Heart right ventricle (tissue), 16 donors: Measurements from ENCODE around the gene DFFA. TPM values are rescaled to one million over a fixed set of nuclear protein-coding genes. Genes with fewer than 3 reads are reported as not detected.
A peak's percentile ranks its signal among the peaks of the same experiment; 100 is the strongest.

Experiments used
- ATAC-seq, 8 donors: fragments of 200-7000 bp; cut with Tn5 transposase; one replicate each; pipeline ENCODE4 v1.9.1; 2020; ENCODE audit warnings: mild to moderate bottlenecking in 8 of 8, moderate library complexity in 8 of 8, moderate number of reproducible peaks in 1 of 8
- DNase-seq, 2 donors: peaks; one replicate each; pipeline ENCODE4 v3.0.0-alpha.2; 2020
- H3K27ac ChIP-seq, 10 donors: fragments of 200-600 bp; sonication (generic) in 2 of 10; one replicate each; pipeline versions ENCODE4 v1.5.0 to v1.8.0; 2020 to 2022; ENCODE audit warnings: mild to moderate bottlenecking in 3 of 10
- H3K27me3 ChIP-seq, 7 donors: fragments of 200-600 bp; one replicate each; pipeline ENCODE4 v1.8.0; 2021 to 2022; ENCODE audit warnings: mild to moderate bottlenecking in 2 of 7
- H3K36me3 ChIP-seq, 9 donors: fragments of 200-600 bp; sonication (generic) in 1 of 9; one replicate each; pipeline versions ENCODE4 v1.5.0 to v1.8.0; 2020 to 2022; ENCODE audit warnings: mild to moderate bottlenecking in 2 of 9
- H3K4me1 ChIP-seq, 9 donors: fragments of 200-600 bp; sonication (generic) in 1 of 9; one replicate each; pipeline versions ENCODE4 v1.5.0 to v1.8.0; 2020 to 2022; ENCODE audit warnings: mild to moderate bottlenecking in 4 of 9
- H3K4me3 ChIP-seq, 10 donors: fragments of 200-600 bp; sonication (generic) in 2 of 10; one replicate each; pipeline versions ENCODE4 v1.5.0 to v1.8.0; 2020 to 2022; ENCODE audit warnings: mild to moderate bottlenecking in 7 of 10, moderate library complexity in 2 of 10
- H3K9me3 ChIP-seq, 11 donors: fragments of 200-600 bp in 10 of 11; sonication (generic) in 2 of 11; one replicate each; pipeline versions ENCODE4 v1.5.0 to v1.8.0; 2013 to 2022; ENCODE audit warnings: mild to moderate bottlenecking in 2 of 11, control low read depth in 1 of 11, moderate library complexity in 1 of 11
- CTCF ChIP-seq, 9 donors: fragments of 200-600 bp; sonication (generic) in 2 of 9; IDR thresholded peaks; one replicate each; pipeline versions ENCODE4 v1.5.0 to v1.8.0; 2021 to 2022; ENCODE audit warnings: antibody characterized with exemption in 9 of 9, mild to moderate bottlenecking in 5 of 9, moderate library complexity in 1 of 9
- WGBS, 2 donors: extraction: QIAGEN DNeasy Blood & Tissue Kit; methylation state at CpG; one replicate each; pipeline ENCODE4 v1.1.7; 2013; ENCODE audit warnings: inconsistent platforms in 1 of 2; 5-methylcytosine and 5-hydroxymethylcytosine counted together
- intact Hi-C, 10 donors: fragments of 100-400 bp; cut with DNase I; formaldehyde crosslinking; loops; one replicate each; pipeline versions ENCODE4 v1.11.1 to v1.14.2; 2022
- polyA plus RNA-seq, 2 donors: library from polyadenylated mRNA; stranded (reverse); fragments of 200-250 nt; gene quantifications; one replicate each; pipeline ENCODE4 v1.2.3, GENCODE V29; 2013
- total RNA-seq, 10 donors: library from RNA; stranded (reverse); fragmentation: NEBNext Ultra II Directional in 3 of 10; extraction: Animal tissue kit (Norgen Biotek cat#: 25700) in 3 of 10; gene quantifications; one replicate each; pipeline versions ENCODE4 v1.2.1 to v1.2.4, GENCODE V29; 2021 to 2023
- donor health status: Arrhythmogenic right ventricular cardiomyopathy.
- donor health status: ischemic (EF 13 %, LVEDD 7.1; RV severe dilation, severe dysfunction).
- donor health status: healthy with polysubstance abuse.
- donor health status: DM: no; HTN: yes; CAD: no.
- donor health status: DM: no; HTN: no; CAD: no.
- donor health status: ischemic (EF 25% LVEDD 6.9; RV normal size, moderate dysfunction).
- donor health status: ischemic (EF 25% LVEDD 5.7; RV mildly dilated, moderate dysfunction).
- donor health status: healthy.
- donor health status: DM: yes; HTN: yes; CAD: no.
- donor health status: Ischemic cardiomyopathy.
- donor health status: ischemic (EF 35%, LVEDD 5.7; RV mildly dilated, moderate dysfunction).
- donor health status: nonischemic (EF 11% LVEDD 7.7; RV severe dilation, severe dysfunction).
- donor health status: DM: yes; HTN: yes; CAD: no.
- donor health status: PGD.
- donor health status: ischemic (EF 29% LVEDD 5.4; RV normal size, mild dysfunction).
- donor health status: nonischemic (EF 23%, LVEDD 6.1; RV moderate dilation, normal function).

Gene DFFA
- total and polyA plus RNA-seq, 12 donors, result 9.1 to 26.7 (median 23.0) TPM

GRCh38 chr1:10471411-10472219, 714 bp downstream of the DFFA start:
- 5 to 8% methylated on average over 23 of the region's 23 CpGs for WGBS, 2 donors
- Histone ChIP-seq H3K9me3 (no peaks in the 10 kb centered on the region), H3K36me3 (peaks cover 0 to 29% (median 6%) of the 10 kb centered on the region in 9 donors), H3K4me1 (peaks cover 4 to 44% (median 28%) of the 10 kb centered on the region in 9 donors), H3K4me3 (peak overlapping the region; percentile 45 to 94 (median 74)), H3K27ac (peak overlapping the region in 8 of 10 donors; percentile 59 to 85 (median 71)), H3K27me3 (no peaks in the 10 kb centered on the region)
- intact Hi-C loops, result loop anchor here in 2 of 10 donors (5.0 to 10.0 kb wide), 2 partner anchors 39 to 97 kb away; partner anchors contain the start of gene CENPS (in 1 of the 2)
- no peak for TF ChIP-seq CTCF (IDR thresholded peaks at IDR 0.05)
- DNase-seq (no peak), ATAC-seq (peak in 1 of 8 donors; percentile 3)

- Histone ChIP-seq H3K4me3 (no peak overlapping the region), H3K27me3 (no peaks in the 10 kb centered on the region), H3K27ac (no peak overlapping the region), H3K9me3 (no peaks in the 10 kb centered on the region), H3K36me3 (peaks cover 0 to 45% (median 22%) of the 10 kb centered on the region in 9 donors), H3K4me1 (peaks cover 4 to 30% (median 15%) of the 10 kb centered on the region in 9 donors)
- TF ChIP-seq CTCF (IDR thresholded peaks at IDR 0.05), result no peak
- ATAC-seq (no peak), DNase-seq (no peak)
- intact Hi-C loops, result loop anchor here in 2 of 10 donors (5.0 to 10.0 kb wide), 2 partner anchors 38 to 95 kb away; partner anchors contain the start of gene CENPS (in 1 of the 2)
- 94 to 96% methylated on average over 4 of the region's 4 CpGs for WGBS, 2 donors
These were observed 2.3 kb downstream of the DFFA start for GRCh38 chr1:10470043-10470442.

- Histone ChIP-seq H3K27ac (no peak overlapping the region), H3K4me1 (peaks cover 4 to 13% (median 11%) of the 10 kb centered on the region in 9 donors), H3K27me3 (no peaks in the 10 kb centered on the region), H3K4me3 (no peak overlapping the region), H3K9me3 (no peaks in the 10 kb centered on the region), H3K36me3 (peaks cover 0 to 75% (median 44%) of the 10 kb centered on the region in 9 donors)
- TF ChIP-seq CTCF (IDR thresholded peaks at IDR 0.05), result no peak
- DNase-seq, result no peak
- intact Hi-C loops, result no loop called here
- WGBS, 2 donors, result 96 to 98% methylated on average over 2 of the region's 2 CpGs
- ATAC-seq, result no peak
These were observed 5.3 kb downstream of the DFFA start for GRCh38 chr1:10467078-10467477.

GRCh38 chr1:10459184-10459583, 13.1 kb downstream of the DFFA start:
- no peak for ATAC-seq
- DNase-seq, result no peak
- H3K9me3 ChIP-seq, result peaks cover 0 to 6% (median 0%) of the 10 kb centered on the region in 11 donors
- no peak for TF ChIP-seq CTCF (IDR thresholded peaks at IDR 0.05)
- H3K27ac ChIP-seq, result no peak overlapping the region
- intact Hi-C loops, result no loop called here
- no peaks in the 10 kb centered on the region for H3K27me3 ChIP-seq
- no peak overlapping the region for H3K4me3 ChIP-seq
- WGBS, 2 donors, result 54 to 69% methylated on average over 3 of the region's 3 CpGs
- peaks cover 0 to 23% (median 4%) of the 10 kb centered on the region in 9 donors for H3K4me1 ChIP-seq
- H3K36me3 ChIP-seq, result peaks cover 0 to 61% (median 25%) of the 10 kb centered on the region in 9 donors
